ENCODE data around the gene SLC25A17.

Gene SLC25A17

DNA sequence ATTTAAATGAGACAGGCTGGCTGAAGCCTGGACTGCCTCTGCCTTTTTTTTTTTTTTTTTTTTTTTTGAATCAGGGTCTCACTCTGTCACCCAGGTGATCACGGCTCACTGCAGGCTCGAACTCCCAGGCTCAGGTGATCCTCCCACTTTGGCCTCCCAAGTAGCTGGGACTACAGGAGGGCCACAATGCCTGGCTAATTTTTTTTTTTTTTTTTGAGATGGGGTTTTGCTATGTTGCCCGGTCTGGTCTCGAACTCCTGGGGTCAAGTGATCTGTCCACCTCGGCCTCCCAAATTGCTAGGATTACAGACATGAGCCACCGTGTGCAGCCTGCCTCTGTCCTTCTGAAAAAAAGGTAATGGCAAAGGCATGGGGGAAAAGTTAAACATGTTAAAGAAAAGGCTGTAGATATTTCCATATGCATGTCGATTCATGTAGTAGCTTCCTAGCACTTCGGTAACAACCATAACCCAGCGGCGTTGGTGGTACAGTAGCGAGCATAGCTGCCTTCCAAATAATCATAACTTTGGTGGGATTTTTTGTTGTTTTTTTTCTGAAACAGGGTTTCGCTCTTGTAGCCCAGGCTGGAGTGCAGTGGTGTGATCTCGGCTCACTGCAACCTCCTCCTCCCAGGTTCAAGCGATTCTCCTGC is 91.1 kb downstream of the SLC25A17 start:
- no peaks in the 10 kb centered on the region for H3K9me3 ChIP-seq (ENCODE audit: insufficient read depth, low read length, severe bottlenecking)
- H3K9ac ChIP-seq (ENCODE audit: low read depth, low read length): peak overlapping the region; percentile 58
- ATAC-seq (ENCODE audit: insufficient read depth, low read depth): no peak
- H3K4me1 ChIP-seq (ENCODE audit: insufficient read depth, low read length): peaks cover 75% of the 10 kb centered on the region
- no peaks in the 10 kb centered on the region for H3K27me3 ChIP-seq (ENCODE audit: insufficient read depth, low read length, poor library complexity)
- H3K79me2 ChIP-seq (ENCODE audit: insufficient read depth, low read length): no peaks in the 10 kb centered on the region
- H2AFZ ChIP-seq (ENCODE audit: low read depth, low read length): peak overlapping the region; percentile 74
- DNase-seq: no peak
- peak overlapping the region; percentile 48 for H3K4me2 ChIP-seq (ENCODE audit: insufficient read depth, low read length)
- peak overlapping the region; percentile 98 for H3K27ac ChIP-seq (ENCODE audit: low read length)
- TF ChIP-seq, protein P1, sequence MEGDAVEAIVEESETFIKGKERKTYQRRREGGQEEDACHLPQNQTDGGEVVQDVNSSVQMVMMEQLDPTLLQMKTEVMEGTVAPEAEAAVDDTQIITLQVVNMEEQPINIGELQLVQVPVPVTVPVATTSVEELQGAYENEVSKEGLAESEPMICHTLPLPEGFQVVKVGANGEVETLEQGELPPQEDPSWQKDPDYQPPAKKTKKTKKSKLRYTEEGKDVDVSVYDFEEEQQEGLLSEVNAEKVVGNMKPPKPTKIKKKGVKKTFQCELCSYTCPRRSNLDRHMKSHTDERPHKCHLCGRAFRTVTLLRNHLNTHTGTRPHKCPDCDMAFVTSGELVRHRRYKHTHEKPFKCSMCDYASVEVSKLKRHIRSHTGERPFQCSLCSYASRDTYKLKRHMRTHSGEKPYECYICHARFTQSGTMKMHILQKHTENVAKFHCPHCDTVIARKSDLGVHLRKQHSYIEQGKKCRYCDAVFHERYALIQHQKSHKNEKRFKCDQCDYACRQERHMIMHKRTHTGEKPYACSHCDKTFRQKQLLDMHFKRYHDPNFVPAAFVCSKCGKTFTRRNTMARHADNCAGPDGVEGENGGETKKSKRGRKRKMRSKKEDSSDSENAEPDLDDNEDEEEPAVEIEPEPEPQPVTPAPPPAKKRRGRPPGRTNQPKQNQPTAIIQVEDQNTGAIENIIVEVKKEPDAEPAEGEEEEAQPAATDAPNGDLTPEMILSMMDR (IDR thresholded peaks at IDR 0.05; ENCODE audit: borderline replicate concordance, extremely low read depth, low read length, poor library complexity, severe bottlenecking): no peak
- TF ChIP-seq EZH2 (IDR thresholded peaks at IDR 0.05; ENCODE audit: borderline replicate concordance, low read depth, low read length, severe bottlenecking): no peak
- H4K20me1 ChIP-seq (ENCODE audit: insufficient read depth, low read length): no peaks in the 10 kb centered on the region
- peak overlapping the region in 1 of 2 experiments; percentile 39; a peak in 2 of 4 replicates for H3K4me3 ChIP-seq (ENCODE audit: low read depth in 1 of 2, low read length in 2 of 2)
- H3K36me3 ChIP-seq (ENCODE audit: insufficient read depth, low read length): no peaks in the 10 kb centered on the region

DNA sequence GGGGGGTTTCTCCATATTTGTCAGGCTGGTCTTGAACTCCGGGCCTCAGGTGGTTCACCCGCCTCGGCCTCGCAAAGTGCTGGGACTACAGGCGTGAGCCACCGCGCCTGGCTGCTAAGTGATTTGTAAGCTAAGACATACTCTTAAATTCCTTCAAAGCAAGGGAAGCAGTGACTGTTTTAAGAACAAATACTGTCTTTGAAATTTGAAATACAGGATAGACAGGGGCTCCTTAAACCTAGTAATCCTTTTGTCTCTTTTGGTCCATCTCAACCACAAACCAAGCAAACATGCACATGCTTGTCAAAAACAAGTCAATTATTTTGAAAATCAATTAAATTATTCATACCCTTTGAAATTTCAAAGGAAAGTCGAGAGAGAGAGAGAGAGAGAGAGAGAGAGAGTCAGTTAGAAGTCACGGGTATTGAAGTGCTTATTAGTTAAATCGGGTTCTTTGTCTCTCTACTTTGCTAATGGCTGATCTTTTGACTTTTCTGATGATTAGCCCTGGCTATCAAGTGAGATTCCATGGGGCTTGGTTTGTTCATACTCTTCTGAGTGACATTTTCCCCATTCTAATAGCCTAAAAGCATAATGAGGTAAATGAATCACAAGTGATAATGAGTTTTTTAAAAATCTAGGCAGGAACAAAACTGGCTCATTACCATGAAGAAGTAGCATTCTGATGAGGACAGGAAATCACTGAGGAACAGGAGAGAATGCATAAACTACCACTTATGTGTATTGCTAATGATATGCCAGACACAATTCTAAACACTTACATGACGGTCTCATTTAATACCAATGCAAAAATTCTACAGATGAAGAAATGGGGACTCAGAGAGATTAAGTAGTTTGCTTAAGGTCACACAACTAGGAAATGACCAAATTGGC is 91.8 kb downstream of the SLC25A17 start:
- Histone ChIP-seq H3K27ac (ENCODE audit: low read length) (peak overlapping the region; percentile 98), H3K4me3 (ENCODE audit: low read depth in 1 of 2, low read length in 2 of 2) (peak overlapping the region in 1 of 2 experiments; percentile 0; a peak in 1 of 4 replicates), H2AFZ (ENCODE audit: low read depth, low read length) (peak overlapping the region; percentile 69), H3K36me3 (ENCODE audit: insufficient read depth, low read length) (no peaks in the 10 kb centered on the region), H3K27me3 (ENCODE audit: insufficient read depth, low read length, poor library complexity) (no peaks in the 10 kb centered on the region), H3K4me2 (ENCODE audit: insufficient read depth, low read length) (peak overlapping the region; percentile 48), H3K9me3 (ENCODE audit: insufficient read depth, low read length, severe bottlenecking) (no peaks in the 10 kb centered on the region), H3K79me2 (ENCODE audit: insufficient read depth, low read length) (no peaks in the 10 kb centered on the region), H3K4me1 (ENCODE audit: insufficient read depth, low read length) (peaks cover 67% of the 10 kb centered on the region), H3K9ac (ENCODE audit: low read depth, low read length) (peak overlapping the region; percentile 58), H4K20me1 (ENCODE audit: insufficient read depth, low read length) (no peaks in the 10 kb centered on the region)
- TF ChIP-seq EZH2 (IDR thresholded peaks at IDR 0.05; ENCODE audit: borderline replicate concordance, low read depth, low read length, severe bottlenecking): no peak
- TF ChIP-seq, protein P1 (IDR thresholded peaks at IDR 0.05; ENCODE audit: borderline replicate concordance, extremely low read depth, low read length, poor library complexity, severe bottlenecking): no peak
- DNase-seq (peak; percentile 52), ATAC-seq (ENCODE audit: insufficient read depth, low read depth) (no peak)

DNA sequence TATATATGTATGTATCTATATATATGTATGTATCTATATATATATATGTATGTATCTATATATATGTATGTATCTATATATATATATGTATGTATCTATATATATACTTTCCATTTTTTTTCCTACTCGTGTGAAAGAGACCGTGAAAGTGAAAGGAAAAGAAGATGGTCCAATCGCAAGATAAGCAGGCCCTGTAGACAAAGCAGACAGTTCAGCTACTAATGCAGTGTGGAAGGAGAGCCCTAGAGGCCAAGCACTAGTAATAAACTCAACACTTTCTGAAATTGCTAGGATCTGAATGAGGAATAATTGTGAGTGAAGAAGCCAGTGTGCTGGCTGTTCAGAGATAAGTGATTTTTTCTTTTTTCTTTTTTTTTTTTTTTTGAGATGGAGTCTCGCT is 92.6 kb downstream of the SLC25A17 start:
- Histone ChIP-seq H3K27ac (ENCODE audit: low read length) (peak overlapping the region; percentile 98), H3K27me3 (ENCODE audit: insufficient read depth, low read length, poor library complexity) (no peaks in the 10 kb centered on the region), H3K36me3 (ENCODE audit: insufficient read depth, low read length) (no peaks in the 10 kb centered on the region), H3K9ac (ENCODE audit: low read depth, low read length) (peak overlapping the region; percentile 58), H4K20me1 (ENCODE audit: insufficient read depth, low read length) (no peaks in the 10 kb centered on the region), H3K4me1 (ENCODE audit: insufficient read depth, low read length) (peaks cover 59% of the 10 kb centered on the region), H3K9me3 (ENCODE audit: insufficient read depth, low read length, severe bottlenecking) (no peaks in the 10 kb centered on the region), H3K4me2 (ENCODE audit: insufficient read depth, low read length) (peak overlapping the region; percentile 45), H3K79me2 (ENCODE audit: insufficient read depth, low read length) (no peaks in the 10 kb centered on the region), H3K4me3 (ENCODE audit: low read depth in 1 of 2, low read length in 2 of 2) (0 out of 4 replicates have a peak overlapping the region, but pooled peaks of 1 of the 2 experiments have one; percentile 0), H2AFZ (ENCODE audit: low read depth, low read length) (peak overlapping the region; percentile 6; the same call in 1 of the 2 replicates)
- DNase-seq (peak; percentile 60), ATAC-seq (ENCODE audit: insufficient read depth, low read depth) (peak; percentile 55)
- TF ChIP-seq, protein P1 (IDR thresholded peaks at IDR 0.05; ENCODE audit: borderline replicate concordance, extremely low read depth, low read length, poor library complexity, severe bottlenecking): peak; percentile 54
- no peak for TF ChIP-seq EZH2 (IDR thresholded peaks at IDR 0.05; ENCODE audit: borderline replicate concordance, low read depth, low read length, severe bottlenecking)

Measured in DND-41 (cell line).